RWPE1 (cell line): Measurements from ENCODE around the gene HSD17B7.

Source experiments
- CTCF ChIA-PET: fragments of 350-600 bp; sonication (Branson Sonifier 250); formaldehyde crosslinking; extraction: SDS; loops from one replicate; lab custom pipeline; 2021; lab: Yijun Ruan, JAX
- POLR2A ChIA-PET: fragments of 400-600 bp; formaldehyde crosslinking; extraction: SDS; loops from one replicate; lab custom pipeline; 2020; ENCODE audit warnings: antibody characterized with exemption; ENCODE audit not compliant: low non-redundant PET; lab: Yijun Ruan, JAX
- DNase-seq: peaks from one replicate; pipeline ENCODE4 v3.0.0; 2012; ENCODE audit warnings: low spot score
- H3K27ac ChIP-seq: fragments of 450-650 bp; 2 replicates; pipeline ENCODE4 v1.5.1; 2017
- TF ChIP-seq, protein P1 (sequence below): fragments of 450-650 bp; conservative IDR thresholded peaks from 2 replicates; pipeline ENCODE4 v1.5.1; 2017; ENCODE audit warnings: low read depth, mild to moderate bottlenecking

Gene HSD17B7

DNA sequence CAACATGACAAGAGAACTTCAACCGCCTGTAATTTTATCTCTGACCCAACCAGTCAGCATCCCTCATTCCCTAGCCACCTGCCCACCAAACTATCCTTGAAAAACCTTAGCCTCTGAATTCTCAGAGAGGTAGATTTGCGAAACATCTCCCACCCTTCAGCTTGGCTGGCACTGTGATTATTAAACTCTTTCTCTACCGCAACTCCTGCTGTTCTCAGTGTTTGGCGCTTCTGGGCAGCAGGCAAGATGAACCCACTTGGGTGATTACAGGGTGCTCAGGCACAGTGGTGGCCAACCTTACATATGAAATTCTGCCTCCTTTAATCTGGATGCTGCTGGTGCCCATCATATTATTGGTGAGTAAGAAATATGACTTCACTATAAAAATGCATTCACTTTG is 48.4 kb downstream of the HSD17B7 start:
- POLR2A ChIA-PET = no interaction called here

GRCh38 chr1:162840250-162840839 is 49.8 kb downstream of the HSD17B7 start:
- ChIA-PET POLR2A (no interaction called here), CTCF (no interaction called here)
- H3K27ac ChIP-seq = no peak overlapping the region
- DNase-seq = no peak
- TF ChIP-seq, protein P1, sequence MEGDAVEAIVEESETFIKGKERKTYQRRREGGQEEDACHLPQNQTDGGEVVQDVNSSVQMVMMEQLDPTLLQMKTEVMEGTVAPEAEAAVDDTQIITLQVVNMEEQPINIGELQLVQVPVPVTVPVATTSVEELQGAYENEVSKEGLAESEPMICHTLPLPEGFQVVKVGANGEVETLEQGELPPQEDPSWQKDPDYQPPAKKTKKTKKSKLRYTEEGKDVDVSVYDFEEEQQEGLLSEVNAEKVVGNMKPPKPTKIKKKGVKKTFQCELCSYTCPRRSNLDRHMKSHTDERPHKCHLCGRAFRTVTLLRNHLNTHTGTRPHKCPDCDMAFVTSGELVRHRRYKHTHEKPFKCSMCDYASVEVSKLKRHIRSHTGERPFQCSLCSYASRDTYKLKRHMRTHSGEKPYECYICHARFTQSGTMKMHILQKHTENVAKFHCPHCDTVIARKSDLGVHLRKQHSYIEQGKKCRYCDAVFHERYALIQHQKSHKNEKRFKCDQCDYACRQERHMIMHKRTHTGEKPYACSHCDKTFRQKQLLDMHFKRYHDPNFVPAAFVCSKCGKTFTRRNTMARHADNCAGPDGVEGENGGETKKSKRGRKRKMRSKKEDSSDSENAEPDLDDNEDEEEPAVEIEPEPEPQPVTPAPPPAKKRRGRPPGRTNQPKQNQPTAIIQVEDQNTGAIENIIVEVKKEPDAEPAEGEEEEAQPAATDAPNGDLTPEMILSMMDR = no peak

More for the DNA sequence above, 48.4 kb downstream of the HSD17B7 start:
- TF ChIP-seq, protein P1 = no peak
- CTCF ChIA-PET = no interaction called here
- DNase-seq = no peak
- no peak overlapping the region for H3K27ac ChIP-seq

GRCh38 chr1:162844153-162844552 is 53.7 kb downstream of the HSD17B7 start:
- no peak overlapping the region for H3K27ac ChIP-seq
- DNase-seq = no peak
- ChIA-PET CTCF (interaction anchor here (0.6 kb wide), 1 partner anchor 148 kb away, joined by 3 read pairs; no protein-coding TSS in a partner anchor), POLR2A (no interaction called here)
- TF ChIP-seq, protein P1 = no peak

- POLR2A ChIA-PET = no interaction called here
- TF ChIP-seq, protein P1 = no peak
- H3K27ac ChIP-seq = no peak overlapping the region
- DNase-seq = no peak
- CTCF ChIA-PET = interaction anchor here (0.8 to 2.6 kb wide), 5 partner anchors 11 to 767 kb away, joined by 3 to 7 read pairs (median 3); partner anchors contain the start of gene RGS4
Observed at GRCh38 chr1:162846256-162847212, 56.0 kb downstream of the HSD17B7 start.

DNA sequence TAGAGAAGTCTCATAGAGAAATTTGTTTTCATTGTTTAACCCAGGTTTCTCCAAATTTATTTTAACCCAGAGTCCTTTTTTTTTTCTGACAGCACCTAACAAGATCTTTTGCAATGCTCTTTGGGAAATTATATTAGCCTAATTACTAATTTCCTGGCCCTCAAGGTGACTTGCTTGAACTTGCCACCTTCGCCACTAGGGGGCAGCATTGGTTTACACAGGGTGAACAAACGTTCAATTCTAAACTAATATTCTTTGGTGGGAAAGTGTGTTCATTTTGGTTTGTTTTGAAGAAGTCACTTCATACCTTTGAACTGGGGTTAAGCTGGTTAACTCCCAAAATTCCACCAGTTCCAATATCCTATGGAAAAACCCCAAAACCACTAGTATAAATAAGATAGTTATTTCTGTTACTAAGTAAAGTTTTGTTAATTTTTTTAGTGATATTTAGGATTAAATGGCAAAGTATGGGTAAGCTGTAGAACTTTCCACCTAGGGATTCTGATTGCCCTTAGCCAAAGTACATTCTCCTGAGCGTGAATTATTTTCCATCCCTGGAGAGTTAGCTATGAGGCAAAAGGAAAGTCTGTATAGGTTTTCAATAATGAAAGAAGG is 57.4 kb downstream of the HSD17B7 start:
- DNase-seq = peak; percentile 56
- ChIA-PET CTCF (interaction anchor here (0.5 to 2.6 kb wide), 15 partner anchors 10 to 1961 kb away, joined by 3 to 15 read pairs (median 4); partner anchors contain the start of gene RGS4), POLR2A (no interaction called here)
- TF ChIP-seq, protein P1 = peak; percentile 94
- H3K27ac ChIP-seq = no peak overlapping the region

DNA sequence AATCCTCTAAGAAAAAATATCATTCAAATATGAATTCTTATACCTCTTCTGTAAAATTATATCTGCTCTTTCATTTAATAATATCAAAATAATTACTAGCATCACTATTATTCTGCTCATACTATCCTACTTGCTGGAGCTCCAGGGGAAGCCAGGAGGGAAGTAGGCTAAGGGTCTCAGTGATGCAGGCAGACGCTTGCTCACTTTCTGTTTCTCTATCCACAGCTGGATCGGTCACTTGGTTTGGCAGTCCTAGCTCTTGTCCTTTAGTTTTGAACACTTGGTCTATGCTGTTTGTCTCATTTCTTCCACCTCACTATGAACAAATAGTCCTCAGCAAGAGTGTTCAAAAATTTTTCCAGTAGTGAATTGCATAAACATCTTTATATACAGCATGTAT is 59.2 kb downstream of the HSD17B7 start:
- TF ChIP-seq, protein P1 = no peak
- CTCF ChIA-PET = interaction anchor here (0.6 to 1.3 kb wide), 2 partner anchors 220 to 1471 kb away, joined by 4 read pairs; no protein-coding TSS in a partner anchor
- POLR2A ChIA-PET = no interaction called here
- no peak overlapping the region for H3K27ac ChIP-seq
- no peak for DNase-seq
